Measurements from ENCODE around the gene KIF16B. TPM values are rescaled to one million over a fixed set of nuclear protein-coding genes. Genes with fewer than 3 reads are reported as not detected.

KIF16B gene
- total RNA-seq, 4 donors from 2014 or later: 8.7 to 20.6 (median 16.6) TPM

- no peaks in the 10 kb centered on the region for H3K36me3 ChIP-seq
- H3K4me3 ChIP-seq: no peak overlapping the region
- intact Hi-C loops (cut with DNase I; ENCODE audit: low total_unique reads): no loop called here
- no peaks in the 10 kb centered on the region for H3K9me3 ChIP-seq
- H3K27ac ChIP-seq: no peak overlapping the region
- no peaks in the 10 kb centered on the region for H3K27me3 ChIP-seq
- DNase-seq: no peak
- TF ChIP-seq CTCF (IDR thresholded peaks at IDR 0.05) (no peak), POLR2A (IDR thresholded peaks at IDR 0.05) (no peak)
- no peaks in the 10 kb centered on the region for H3K4me1 ChIP-seq
These were observed 258.5 kb downstream of the KIF16B start for GRCh38 chr20:16314748-16315159.

- TF ChIP-seq CTCF (IDR thresholded peaks at IDR 0.05): no peak
- TF ChIP-seq POLR2A (IDR thresholded peaks at IDR 0.05): no peak
- no peaks in the 10 kb centered on the region for H3K9me3 ChIP-seq
- no peaks in the 10 kb centered on the region for H3K36me3 ChIP-seq
- H3K27me3 ChIP-seq: no peaks in the 10 kb centered on the region
- intact Hi-C loops (cut with DNase I; ENCODE audit: low total_unique reads): no loop called here
- H3K4me1 ChIP-seq: no peaks in the 10 kb centered on the region
- no peak overlapping the region for H3K27ac ChIP-seq
- H3K4me3 ChIP-seq: no peak overlapping the region
- no peak for DNase-seq
These were observed 258.9 kb downstream of the KIF16B start for GRCh38 chr20:16314320-16314719.

GRCh38 chr20:16313917-16314316 is 259.3 kb downstream of the KIF16B start:
- no peak for TF ChIP-seq POLR2A (IDR thresholded peaks at IDR 0.05)
- intact Hi-C loops (cut with DNase I; ENCODE audit: low total_unique reads): no loop called here
- Histone ChIP-seq H3K4me1 (no peaks in the 10 kb centered on the region), H3K9me3 (no peaks in the 10 kb centered on the region), H3K36me3 (no peaks in the 10 kb centered on the region), H3K4me3 (no peak overlapping the region), H3K27me3 (no peaks in the 10 kb centered on the region), H3K27ac (no peak overlapping the region)
- no peak for DNase-seq

GRCh38 chr20:16312998-16313397 is 260.2 kb downstream of the KIF16B start:
- no peaks in the 10 kb centered on the region for H3K9me3 ChIP-seq
- H3K4me1 ChIP-seq: no peaks in the 10 kb centered on the region
- no peak overlapping the region for H3K4me3 ChIP-seq
- intact Hi-C loops (cut with DNase I; ENCODE audit: low total_unique reads): no loop called here
- H3K27ac ChIP-seq: no peak overlapping the region
- TF ChIP-seq CTCF (IDR thresholded peaks at IDR 0.05) (no peak), POLR2A (IDR thresholded peaks at IDR 0.05) (no peak)
- H3K27me3 ChIP-seq: no peaks in the 10 kb centered on the region
- H3K36me3 ChIP-seq: no peaks in the 10 kb centered on the region
- no peak for DNase-seq

- no peak for TF ChIP-seq CTCF (IDR thresholded peaks at IDR 0.05)
- no peak for TF ChIP-seq POLR2A (IDR thresholded peaks at IDR 0.05)
- no peaks in the 10 kb centered on the region for H3K36me3 ChIP-seq
- no peaks in the 10 kb centered on the region for H3K9me3 ChIP-seq
- DNase-seq: no peak
- no peak overlapping the region for H3K27ac ChIP-seq
- H3K4me3 ChIP-seq: no peak overlapping the region
- H3K27me3 ChIP-seq: no peaks in the 10 kb centered on the region
- intact Hi-C loops (cut with DNase I; ENCODE audit: low total_unique reads): no loop called here
- H3K4me1 ChIP-seq: no peaks in the 10 kb centered on the region
These were observed 261.5 kb downstream of the KIF16B start for GRCh38 chr20:16311756-16312155.

GRCh38 chr20:16308754-16309153 is 264.5 kb downstream of the KIF16B start:
- TF ChIP-seq CTCF (IDR thresholded peaks at IDR 0.05) (no peak), POLR2A (IDR thresholded peaks at IDR 0.05) (no peak)
- Histone ChIP-seq H3K4me1 (no peaks in the 10 kb centered on the region), H3K27me3 (no peaks in the 10 kb centered on the region), H3K9me3 (peaks cover 0 to 2% of the 10 kb centered on the region in 2 donors), H3K36me3 (no peaks in the 10 kb centered on the region), H3K27ac (no peak overlapping the region), H3K4me3 (no peak overlapping the region)
- intact Hi-C loops (cut with DNase I; ENCODE audit: low total_unique reads): no loop called here
- no peak for DNase-seq

Data from uterus (tissue), 4 donors.